HK-2 (cell line): ENCODE measurements around the gene ATAT1.
A peak's percentile ranks its signal among the peaks of the same experiment; 100 is the strongest.

Experiments
- DNase-seq: peaks from one replicate; pipeline ENCODE4 v3.0.0-alpha.2; 2018; ENCODE audit not compliant: unreplicated experiment

Gene ATAT1

GRCh38 chr6:30684386-30685156 is 57.9 kb downstream of the ATAT1 start:
- DNase-seq, result peak; percentile 58

GRCh38 chr6:30685157-30686008 is 58.7 kb downstream of the ATAT1 start:
- peak; percentile 42 for DNase-seq

GRCh38 chr6:30686009-30686907 is 59.6 kb downstream of the ATAT1 start, which contains the start of gene PPP1R18:
Gene PPP1R18, minus strand, starts transcription at chr6:30686645. Its CDS starts 627 bp downstream, at chr6:30686018.
- DNase-seq, result peak; percentile 79

GRCh38 chr6:30686908-30687658 is 60.4 kb downstream of the ATAT1 start:
- peak; percentile 99 for DNase-seq

GRCh38 chr6:30687659-30688431 is 61.2 kb downstream of the ATAT1 start:
- no peak for DNase-seq

GRCh38 chr6:30688569-30688968 is 61.9 kb downstream of the ATAT1 start:
- DNase-seq, result no peak

GRCh38 chr6:30689022-30689865 is 62.6 kb downstream of the ATAT1 start:
- DNase-seq, result no peak

GRCh38 chr6:30689985-30690384 is 63.3 kb downstream of the ATAT1 start:
- no peak for DNase-seq

- peak; percentile 85 for DNase-seq
Measured at GRCh38 chr6:30690403-30691207, 63.9 kb downstream of the ATAT1 start, which contains the start of gene NRM. Gene NRM, minus strand, starts transcription at chr6:30690984. Its CDS starts 10 bp downstream, at chr6:30690974.

- no peak for DNase-seq
Measured at GRCh38 chr6:30691208-30691847, 64.7 kb downstream of the ATAT1 start.
